Astrocyte (in vitro differentiated cells and primary cell): ENCODE data around the gene MZT2A. TPM values are rescaled to one million over a fixed set of nuclear protein-coding genes. Genes with fewer than 3 reads are reported as not detected.
A peak's percentile ranks its signal among the peaks of the same experiment; 100 is the strongest.
"Not testable (repeated sequence)": the region's sequence is repeated elsewhere in the genome, so short reads cannot be mapped to it uniquely, and the experiment has no call there.

Experiments used
- DNase-seq: peaks from one replicate; pipeline ENCODE4 v3.0.0-alpha.2; 2010; ENCODE audit warnings: low read depth
- FAIRE-seq: peaks from 2 replicates; lab custom pipeline; 2011; peaks lifted over from hg19 to GRCh38; lab: Jason Lieb, UNC
- H2AFZ ChIP-seq: 2 replicates; pipeline ENCODE4 v1.6.0; 2012; ENCODE audit warnings: low read depth, low read length, inconsistent platforms
- H3K27ac ChIP-seq: 2 replicates; pipeline ENCODE4 v1.5.1; 2011; ENCODE audit warnings: low read depth, low read length, inconsistent platforms
- H3K27me3 ChIP-seq: 2 replicates; pipeline ENCODE4 v1.6.0; 2011; ENCODE audit warnings: low read length, inconsistent platforms; ENCODE audit not compliant: insufficient read depth
- H3K36me3 ChIP-seq: 2 replicates; pipeline ENCODE4 v1.5.1; 2011; ENCODE audit warnings: low read length, inconsistent platforms; ENCODE audit not compliant: insufficient read depth
- H3K4me1 ChIP-seq: 2 replicates; pipeline ENCODE4 v1.5.1; 2011; ENCODE audit warnings: low read length, inconsistent platforms; ENCODE audit not compliant: insufficient read depth
- H3K4me2 ChIP-seq: 2 replicates; pipeline ENCODE4 v1.6.0; 2012; ENCODE audit warnings: low read length, inconsistent platforms
- H3K4me3 ChIP-seq: 2 replicates; pipeline ENCODE4 v1.5.1; 2011; ENCODE audit warnings: low read depth, mild to moderate bottlenecking, low read length, inconsistent platforms; ENCODE audit not compliant: insufficient read depth
- H3K79me2 ChIP-seq: 2 replicates; pipeline ENCODE4 v1.6.0; 2012; ENCODE audit warnings: mild to moderate bottlenecking, low read length, inconsistent platforms; ENCODE audit not compliant: insufficient read depth
- H3K9ac ChIP-seq: 2 replicates; pipeline ENCODE4 v1.6.0; 2012; ENCODE audit warnings: mild to moderate bottlenecking, low read length, inconsistent platforms
- H3K9me3 ChIP-seq: 2 replicates; pipeline ENCODE4 v1.5.1; 2012; ENCODE audit warnings: low read depth, mild to moderate bottlenecking, low read length, inconsistent platforms; ENCODE audit not compliant: insufficient read depth
- H4K20me1 ChIP-seq: 2 replicates; pipeline ENCODE4 v1.6.0; 2012; ENCODE audit warnings: low read length, inconsistent platforms; ENCODE audit not compliant: insufficient read depth
- H3K27ac Mint-ChIP-seq: one replicate; pipeline ENCODE4 v1.8.0; 2021; ENCODE audit warnings: mild to moderate bottlenecking, mixed read lengths; ENCODE audit not compliant: unreplicated experiment
- H3K27me3 Mint-ChIP-seq: one replicate; pipeline ENCODE4 v1.8.0; 2021; ENCODE audit warnings: low read depth, mixed read lengths; ENCODE audit not compliant: unreplicated experiment
- H3K36me3 Mint-ChIP-seq: one replicate; pipeline ENCODE4 v1.8.0; 2021; ENCODE audit warnings: low read depth, mixed read lengths; ENCODE audit not compliant: unreplicated experiment
- H3K4me1 Mint-ChIP-seq: one replicate; pipeline ENCODE4 v1.8.0; 2021; ENCODE audit warnings: low read depth, mixed read lengths; ENCODE audit not compliant: unreplicated experiment
- H3K4me3 Mint-ChIP-seq: one replicate; pipeline ENCODE4 v1.8.0; 2021; ENCODE audit warnings: mild to moderate bottlenecking, moderate library complexity, mixed read lengths; ENCODE audit not compliant: unreplicated experiment
- H3K9me3 Mint-ChIP-seq: one replicate; pipeline ENCODE4 v1.8.0; 2021; ENCODE audit warnings: mild to moderate bottlenecking, mixed read lengths; ENCODE audit not compliant: unreplicated experiment
- microRNA-seq: library from miRNA; unstranded; fragments of <30 nt; microRNA quantifications from one replicate; pipeline ENCODE4 v1.2.0, GENCODE V29; 2020
- total RNA-seq: library from RNA; stranded (reverse); gene quantifications from 2 replicates; pipeline ENCODE4 v1.2.1, GENCODE V29; 2021

MZT2A gene
- total RNA-seq, 1 donor from 2014 or later, result 105 TPM

DNA sequence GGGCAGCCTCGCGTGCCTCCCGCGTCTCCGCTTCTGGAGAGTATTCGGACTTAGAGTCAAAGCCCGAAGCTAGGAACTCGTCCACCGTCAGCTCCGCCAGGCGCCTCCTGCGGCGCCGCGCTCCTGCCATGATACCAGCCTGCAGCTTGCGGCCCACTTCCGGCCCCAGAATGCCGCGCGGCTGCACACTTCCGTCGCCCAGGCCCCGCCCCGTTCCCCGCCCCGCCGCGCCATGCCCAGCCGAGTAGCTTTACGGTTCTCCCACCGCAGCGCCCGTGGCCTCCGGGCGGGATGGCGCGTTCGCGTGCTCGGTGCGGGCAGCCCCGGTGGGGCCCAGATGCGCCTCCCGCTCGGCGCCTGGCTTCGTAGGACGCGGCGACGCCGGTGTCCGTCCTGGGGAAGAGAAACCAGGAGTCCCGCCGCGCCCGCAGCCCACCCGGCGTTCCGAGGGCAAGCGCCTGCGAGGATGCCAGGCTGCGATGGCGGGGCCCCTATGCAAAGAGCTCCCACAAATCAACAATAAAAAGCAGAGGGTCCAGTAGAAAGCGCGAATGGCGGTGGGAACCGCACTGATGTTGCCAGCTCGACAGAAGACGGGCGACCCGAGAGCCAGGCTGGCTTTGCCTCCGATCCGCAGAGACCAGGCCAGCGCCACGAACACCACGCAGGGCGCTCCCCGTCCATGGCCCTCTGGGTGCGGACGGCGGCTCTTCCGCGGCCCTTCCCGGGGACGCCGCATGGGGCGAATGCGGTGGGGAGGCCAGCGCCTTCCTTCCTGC is 47.3 kb downstream of the MZT2A start:
- Mint-ChIP-seq H3K27me3 (peaks cover 17% of the 10 kb centered on the region), H3K4me1 (peaks cover 11% of the 10 kb centered on the region)
- H3K9ac ChIP-seq, DNase-seq, H3K27ac Mint-ChIP-seq, H4K20me1 ChIP-seq, H3K9me3 ChIP-seq, H3K4me3 Mint-ChIP-seq, H3K36me3 Mint-ChIP-seq, H3K4me1 ChIP-seq, H3K79me2 ChIP-seq, H3K4me3 ChIP-seq, H3K27me3 ChIP-seq, H3K36me3 ChIP-seq, H3K9me3 Mint-ChIP-seq, H3K4me2 ChIP-seq, H3K27ac ChIP-seq, H2AFZ ChIP-seq, FAIRE-seq: not testable (repeated sequence)

DNA sequence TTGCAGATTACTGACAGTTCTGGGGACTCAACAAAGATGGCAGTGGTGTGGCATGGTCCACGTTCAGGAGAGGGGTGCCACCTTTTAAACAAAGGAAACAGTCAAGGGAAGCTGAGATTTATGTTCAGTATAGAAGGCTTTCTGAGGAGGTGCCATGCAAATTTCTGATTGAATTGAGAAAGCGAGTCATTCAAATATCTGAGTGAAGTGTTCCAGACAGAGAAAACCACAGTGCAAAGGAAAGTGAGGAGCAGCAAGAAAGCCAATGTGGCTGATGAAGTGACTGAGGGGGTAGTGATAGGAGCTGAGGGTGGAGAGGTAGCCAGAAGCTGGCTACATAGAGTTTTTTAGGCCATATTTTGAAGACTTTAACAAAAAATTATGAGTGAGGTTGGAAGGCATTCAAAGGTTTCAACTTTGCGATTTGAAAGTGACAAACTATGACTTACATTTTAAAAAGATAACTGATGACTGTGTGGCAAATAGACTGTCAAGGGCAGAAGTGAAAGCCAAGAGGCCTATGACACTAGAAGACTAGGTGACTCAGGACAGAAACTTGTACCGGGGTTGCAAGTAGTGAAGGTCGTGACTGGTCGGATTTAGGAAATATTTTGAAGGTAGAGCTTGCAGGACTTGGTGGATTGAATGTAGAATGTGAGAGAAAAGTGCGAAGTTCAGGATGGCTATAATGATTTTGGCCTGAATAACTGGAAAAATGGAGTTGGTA is 51.3 kb downstream of the MZT2A start:
- H4K20me1 ChIP-seq, H3K27me3 ChIP-seq, H3K4me1 ChIP-seq, H3K9me3 Mint-ChIP-seq, H3K9me3 ChIP-seq, H3K27ac ChIP-seq, FAIRE-seq, H3K27me3 Mint-ChIP-seq, H3K9ac ChIP-seq, H3K36me3 ChIP-seq, DNase-seq, H3K79me2 ChIP-seq, H3K4me2 ChIP-seq, H3K4me3 ChIP-seq, H2AFZ ChIP-seq, H3K36me3 Mint-ChIP-seq: not testable (repeated sequence)
- H3K27ac Mint-ChIP-seq, result peak overlapping the region; percentile 35
- H3K4me1 Mint-ChIP-seq, result peaks cover 11% of the 10 kb centered on the region
- peak overlapping the region; percentile 29 for H3K4me3 Mint-ChIP-seq

Small RNA genes within 50 kb of the gene (microRNA-seq; reads per million reads assigned to microRNA genes)
- gene MIR4784, result not detected

Other genes starting within 250 kb of the MZT2A start
- gene RAB6D, start 128.2 kb downstream of the MZT2A start, total RNA-seq, result 0.43 and 0.70 TPM in 2 replicates
- gene TUBA3D, start 16.3 kb downstream of the MZT2A start, total RNA-seq, result not detected in 2 replicates
- gene CCDC74A, start 35.5 kb upstream of the MZT2A start, total RNA-seq, result 6.5 and 7.2 TPM in 2 replicates